IPS DF 6.9 (cell line): ENCODE measurements around the gene C16orf54.
"Not testable (repeated sequence)": the region's sequence is repeated elsewhere in the genome, so short reads cannot be mapped to it uniquely, and the experiment has no call there.

Experiments
- DNase-seq: peaks from one replicate; pipeline ENCODE4 v3.0.0-alpha.2; 2013; ENCODE audit warnings: low read depth, low spot score
- H3K27ac ChIP-seq: one replicate; pipeline ENCODE4 v1.5.1; 2013; ENCODE audit warnings: low read length, control low read depth
- H3K27me3 ChIP-seq: 2 replicates; pipeline ENCODE4 v1.6.1; 2013; ENCODE audit warnings: mild to moderate bottlenecking, low read length; ENCODE audit not compliant: control insufficient read depth, insufficient read depth
- H3K36me3 ChIP-seq: 2 replicates; pipeline ENCODE4 v1.6.1; 2013; ENCODE audit warnings: low read length; ENCODE audit not compliant: control insufficient read depth, insufficient read depth
- H3K4me1 ChIP-seq: 2 replicates; pipeline ENCODE4 v1.6.1; 2013; ENCODE audit warnings: low read length; ENCODE audit not compliant: control insufficient read depth, insufficient read depth
- H3K4me3 ChIP-seq: 2 replicates; pipeline ENCODE4 v1.5.1; 2013; ENCODE audit warnings: mild to moderate bottlenecking, low read length
- H3K9me3 ChIP-seq: 2 replicates; pipeline ENCODE4 v1.6.1; 2013; ENCODE audit warnings: low read length, inconsistent platforms; ENCODE audit not compliant: control insufficient read depth, insufficient read depth
- WGBS: extraction: QIAGEN DNeasy Blood & Tissue Kit; methylation state at CpG from one replicate; pipeline ENCODE4 v1.1.7; 2013; ENCODE audit warnings: mixed read lengths, missing lambda C conversion rate; ENCODE audit not compliant: insufficient read length, insufficient coverage; 5-methylcytosine and 5-hydroxymethylcytosine counted together

C16orf54 gene, protein sequence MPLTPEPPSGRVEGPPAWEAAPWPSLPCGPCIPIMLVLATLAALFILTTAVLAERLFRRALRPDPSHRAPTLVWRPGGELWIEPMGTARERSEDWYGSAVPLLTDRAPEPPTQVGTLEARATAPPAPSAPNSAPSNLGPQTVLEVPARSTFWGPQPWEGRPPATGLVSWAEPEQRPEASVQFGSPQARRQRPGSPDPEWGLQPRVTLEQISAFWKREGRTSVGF

DNA sequence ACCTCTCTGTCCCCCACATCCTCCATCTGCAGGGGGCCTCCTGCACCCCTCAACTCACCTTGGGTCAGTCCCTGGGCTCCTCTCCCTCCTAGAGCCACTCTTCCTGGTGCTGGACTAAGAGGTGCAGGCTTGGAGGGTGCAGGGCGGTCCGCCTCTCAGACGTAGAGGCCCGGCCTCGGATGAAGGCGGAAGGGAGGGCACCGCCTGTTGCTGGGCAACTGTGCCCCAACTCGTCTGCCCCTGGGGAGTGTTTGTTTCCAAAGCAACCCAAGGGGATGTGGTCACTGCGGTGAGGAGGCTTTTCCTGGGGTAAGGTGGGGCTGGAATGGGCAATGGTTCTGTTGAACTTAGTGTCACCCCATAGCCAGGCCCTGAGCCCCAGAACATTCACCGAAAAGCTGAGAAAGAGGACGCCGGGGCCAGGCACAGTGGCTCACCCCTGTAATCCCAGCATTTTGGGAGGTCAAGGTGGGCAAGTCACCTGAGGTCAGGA lies at the start of gene C16orf54:
Gene C16orf54, minus strand, starts transcription at position 138 of the 493 bp plus-strand sequence. CDS start 1,039 bp downstream, outside the sequence.
- H3K36me3 ChIP-seq, result no peaks in the 10 kb centered on the region
- WGBS, result no CpG with 5 or more reads among the region's 12 CpGs
- no peak within 1 kb of the TSS for H3K27ac ChIP-seq
- no peaks in the 10 kb centered on the region for H3K27me3 ChIP-seq
- no peak for DNase-seq
- H3K9me3 ChIP-seq, result no peaks in the 10 kb centered on the region
- H3K4me1 ChIP-seq, result no peaks in the 10 kb centered on the region
- H3K4me3 ChIP-seq, result no peak within 1 kb of the TSS

DNA sequence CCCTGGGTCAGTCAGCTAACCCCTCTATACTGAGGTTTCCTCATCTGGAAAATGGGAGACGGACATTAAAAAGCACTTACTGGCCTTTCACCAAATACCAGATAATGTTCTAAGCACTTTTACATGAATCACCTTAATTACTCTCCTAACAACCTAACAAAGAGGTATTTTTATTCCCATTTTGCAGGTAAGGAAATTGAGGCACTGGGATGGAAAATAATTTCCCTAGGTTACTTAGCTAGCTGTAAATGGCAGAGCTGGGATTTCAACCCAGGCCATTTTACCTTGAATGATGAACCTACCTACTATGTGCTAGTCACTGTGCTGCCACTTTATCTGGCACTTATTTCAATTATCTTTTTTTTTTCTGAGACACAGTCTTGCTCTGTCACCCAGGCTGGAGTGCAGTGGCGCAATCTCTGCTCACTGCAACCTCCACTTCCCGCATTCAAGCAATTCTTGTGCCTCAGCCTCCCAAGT lies 48.5 kb upstream of the C16orf54 start:
- no peak for DNase-seq
- Histone ChIP-seq H3K4me1 (no peaks in the 10 kb centered on the region), H3K27me3 (no peaks in the 10 kb centered on the region), H3K27ac (no peak overlapping the region), H3K4me3 (no peak overlapping the region), H3K36me3 (peaks cover 23% of the 10 kb centered on the region), H3K9me3 (no peaks in the 10 kb centered on the region)
- WGBS, result no CpG with 5 or more reads among the region's 3 CpGs

DNA sequence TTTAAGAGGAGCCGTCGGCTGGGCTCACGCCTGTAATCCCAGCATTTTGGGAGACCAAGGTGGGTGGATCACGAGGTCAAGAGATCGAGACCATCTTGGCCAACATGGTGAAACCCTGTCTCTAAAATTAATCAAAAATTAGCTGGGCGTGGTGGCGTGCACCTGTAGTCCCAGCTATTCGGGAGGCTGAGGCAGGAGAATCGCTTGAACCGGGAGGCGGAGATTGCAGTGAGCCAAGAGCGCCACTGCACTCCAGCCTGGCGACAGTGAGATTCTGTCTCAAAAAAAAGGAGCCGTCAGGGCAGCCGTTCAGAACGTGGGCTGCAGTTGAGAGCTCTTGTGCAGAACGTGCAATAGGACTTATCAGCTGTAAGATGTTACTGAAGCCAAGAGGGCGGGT lies 47.4 kb upstream of the C16orf54 start:
- not testable (repeated sequence) for DNase-seq, H3K27me3 ChIP-seq, H3K4me3 ChIP-seq, H3K9me3 ChIP-seq, H3K27ac ChIP-seq, H3K4me1 ChIP-seq
- no CpG with 5 or more reads among the region's 18 CpGs for WGBS
- peaks cover 13% of the 10 kb centered on the region; the same call in 1 of the 2 replicates for H3K36me3 ChIP-seq

DNA sequence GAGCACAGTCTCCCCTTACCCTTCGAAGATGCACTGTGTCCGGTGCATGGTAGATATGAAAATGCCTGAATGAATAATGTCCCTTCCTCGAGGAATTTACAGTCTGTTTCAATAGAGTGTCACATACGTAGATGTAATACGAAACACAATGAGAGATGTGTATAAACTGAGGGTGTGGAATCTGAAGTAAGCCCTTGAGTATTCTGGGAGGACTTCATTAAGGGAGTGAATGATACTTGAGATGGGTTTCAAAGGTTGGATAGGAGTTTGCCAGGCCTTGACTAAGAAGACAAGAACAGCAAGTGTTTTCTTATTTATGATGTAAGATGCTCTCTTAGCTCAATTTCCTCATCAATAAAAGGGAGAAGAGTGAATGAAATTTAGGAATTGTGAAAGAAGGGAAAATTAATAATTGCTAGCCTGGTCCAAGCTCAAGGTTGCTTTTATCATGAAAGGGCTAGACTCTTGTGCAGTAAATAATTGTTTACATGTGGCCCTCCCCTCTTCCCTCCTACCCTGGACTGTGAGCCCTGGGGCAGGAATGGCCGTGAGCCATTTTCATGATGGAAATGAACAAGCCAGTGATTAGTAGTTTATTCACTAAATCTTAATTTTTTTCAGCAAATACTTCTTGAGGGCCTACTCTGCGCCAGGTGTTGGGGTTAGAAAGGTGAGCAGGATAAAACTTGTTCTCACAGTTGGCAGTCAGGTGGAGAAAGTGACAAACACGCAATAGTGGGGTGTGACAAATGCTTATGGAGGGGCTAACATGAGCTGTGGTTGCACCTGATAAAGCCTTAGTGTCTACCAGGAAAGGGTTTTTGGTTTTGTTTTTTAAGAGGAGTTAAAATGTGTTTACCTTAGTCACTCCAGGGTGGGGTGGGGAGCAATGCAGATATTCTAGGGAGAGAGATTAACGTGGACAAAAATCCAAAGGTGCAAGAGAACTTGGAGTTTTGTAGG lies 46.3 kb upstream of the C16orf54 start:
- Histone ChIP-seq H3K36me3 (peaks cover 6% of the 10 kb centered on the region; the same call in 1 of the 2 replicates), H3K4me1 (no peaks in the 10 kb centered on the region), H3K9me3 (no peaks in the 10 kb centered on the region), H3K4me3 (peak overlapping the region; percentile 86; the same call in 1 of the 2 replicates), H3K27ac (no peak overlapping the region), H3K27me3 (no peaks in the 10 kb centered on the region)
- DNase-seq, result no peak
- no CpG with 5 or more reads among the region's 9 CpGs for WGBS

DNA sequence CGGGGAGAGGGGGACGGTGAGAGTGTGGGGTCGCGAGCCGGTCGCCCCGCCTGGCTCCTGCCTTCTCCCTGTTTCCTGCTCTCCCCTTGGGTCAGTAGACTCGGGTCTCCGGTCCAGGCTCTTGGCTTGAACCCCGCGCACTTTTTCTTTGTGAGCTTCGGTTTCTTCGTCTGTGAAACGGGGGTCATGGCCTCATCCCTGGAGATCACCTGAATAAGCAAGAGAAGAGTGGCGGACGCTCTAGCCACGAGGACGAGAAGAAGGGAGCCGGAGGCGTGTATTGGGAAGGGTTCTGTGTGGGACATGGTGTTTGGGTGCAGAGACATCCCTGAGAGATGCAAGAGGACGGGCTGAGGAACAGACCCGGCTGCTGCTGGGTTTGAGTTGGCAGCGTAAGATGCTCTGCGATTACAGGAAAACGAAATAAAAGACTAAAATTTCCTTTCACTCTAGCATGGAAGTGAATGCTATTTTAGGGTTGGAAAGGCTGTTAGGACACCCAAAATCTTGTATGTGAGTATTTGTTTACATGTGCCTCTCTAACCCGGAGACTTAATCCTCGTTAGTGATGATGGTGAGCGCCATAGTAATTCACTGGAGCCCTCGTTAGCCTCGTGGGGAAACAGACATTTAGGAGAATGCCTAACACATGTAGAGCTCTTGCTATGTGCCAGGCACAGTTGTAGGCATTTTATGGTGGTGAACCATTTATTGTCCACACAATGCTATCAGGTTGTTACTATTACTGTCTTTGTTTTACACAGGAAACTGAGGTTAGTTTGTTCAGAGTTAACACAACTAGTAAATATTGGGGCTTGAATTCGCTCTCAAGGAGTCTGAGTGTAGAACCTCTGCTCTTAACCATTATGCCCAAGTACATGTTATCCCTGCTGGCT lies 45.4 kb upstream of the C16orf54 start:
- no CpG with 5 or more reads among the region's 31 CpGs for WGBS
- H3K36me3 ChIP-seq, result no peaks in the 10 kb centered on the region
- H3K9me3 ChIP-seq, result no peaks in the 10 kb centered on the region
- H3K4me3 ChIP-seq, result peak overlapping the region; percentile 86
- no peaks in the 10 kb centered on the region for H3K4me1 ChIP-seq
- no peaks in the 10 kb centered on the region for H3K27me3 ChIP-seq
- no peak for DNase-seq
- no peak overlapping the region for H3K27ac ChIP-seq

DNA sequence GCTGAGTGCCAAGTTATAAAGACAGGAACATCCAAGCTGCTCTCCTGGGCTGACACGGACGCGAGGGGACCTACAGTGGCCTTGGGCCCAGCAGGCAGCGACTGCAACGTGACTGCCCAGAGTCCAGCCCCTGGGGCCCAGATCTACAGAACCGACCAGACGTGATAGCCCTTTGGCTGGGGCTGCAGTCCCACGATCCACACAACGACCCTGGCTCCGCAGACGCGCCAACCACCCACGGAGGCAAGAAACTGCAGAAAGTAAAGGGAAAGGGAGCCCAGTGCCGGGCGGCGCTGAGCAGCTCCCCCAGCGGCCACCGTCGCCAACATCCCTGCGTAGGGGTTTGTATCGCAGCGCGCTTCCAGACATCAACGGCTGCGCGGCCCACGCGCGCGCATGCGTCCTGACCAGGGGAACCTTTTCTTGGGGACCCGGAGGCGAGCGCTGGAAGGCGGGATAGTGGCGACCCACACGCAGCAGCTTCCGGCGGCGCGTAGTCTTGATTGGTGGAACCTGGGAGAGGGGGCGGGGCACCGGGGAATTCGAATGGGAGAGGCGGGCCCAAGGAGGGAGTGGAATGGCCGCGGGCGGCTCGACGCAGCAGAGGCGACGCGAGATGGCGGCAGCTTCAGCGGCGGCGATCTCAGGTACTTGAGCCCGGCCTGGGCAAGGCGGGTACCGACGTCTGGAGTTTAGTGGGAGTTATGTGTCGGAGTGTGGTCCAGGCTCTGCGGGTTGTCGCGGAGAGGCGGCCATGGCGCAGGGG lies 44.6 kb upstream of the C16orf54 start, which contains the start of gene KIF22:
Gene KIF22, plus strand, starts transcription at position 569 of the 766 bp plus-strand sequence. Its CDS starts 9 bp downstream, at position 578.
- Histone ChIP-seq H3K27ac (no peak within 1 kb of the TSS), H3K9me3 (no peaks in the 10 kb centered on the region), H3K27me3 (no peaks in the 10 kb centered on the region), H3K36me3 (no peaks in the 10 kb centered on the region), H3K4me1 (no peaks in the 10 kb centered on the region), H3K4me3 (peak within 1 kb of the TSS; percentile 86)
- no CpG with 5 or more reads among the region's 67 CpGs for WGBS
- DNase-seq, result peak; percentile 96

DNA sequence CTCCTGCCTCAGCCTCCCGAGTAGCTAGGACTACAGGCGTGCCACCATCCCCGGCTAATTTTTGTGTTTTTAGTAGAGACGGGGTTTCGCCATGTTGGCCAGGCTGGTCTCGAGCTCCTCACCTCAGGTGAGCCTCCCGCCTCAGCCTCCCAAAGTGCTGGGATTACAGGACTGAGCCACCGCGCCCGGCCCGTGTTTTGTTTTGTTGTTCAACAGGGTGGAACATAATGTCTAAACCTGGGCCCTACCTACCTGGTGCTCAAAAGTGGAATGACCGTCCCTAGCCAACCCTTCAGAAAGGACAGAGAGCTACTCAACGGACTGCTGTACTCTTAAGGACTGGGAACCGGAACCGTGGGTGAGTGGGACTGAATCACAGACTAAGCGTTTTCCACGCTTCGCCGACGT lies 44.0 kb upstream of the C16orf54 start:
- Histone ChIP-seq H3K4me3 (peak overlapping the region; percentile 50; the same call in 1 of the 2 replicates), H3K27ac (no peak overlapping the region), H3K36me3 (no peaks in the 10 kb centered on the region), H3K27me3 (no peaks in the 10 kb centered on the region), H3K4me1 (no peaks in the 10 kb centered on the region), H3K9me3 (no peaks in the 10 kb centered on the region)
- DNase-seq, result no peak
- no CpG with 5 or more reads among the region's 20 CpGs for WGBS

DNA sequence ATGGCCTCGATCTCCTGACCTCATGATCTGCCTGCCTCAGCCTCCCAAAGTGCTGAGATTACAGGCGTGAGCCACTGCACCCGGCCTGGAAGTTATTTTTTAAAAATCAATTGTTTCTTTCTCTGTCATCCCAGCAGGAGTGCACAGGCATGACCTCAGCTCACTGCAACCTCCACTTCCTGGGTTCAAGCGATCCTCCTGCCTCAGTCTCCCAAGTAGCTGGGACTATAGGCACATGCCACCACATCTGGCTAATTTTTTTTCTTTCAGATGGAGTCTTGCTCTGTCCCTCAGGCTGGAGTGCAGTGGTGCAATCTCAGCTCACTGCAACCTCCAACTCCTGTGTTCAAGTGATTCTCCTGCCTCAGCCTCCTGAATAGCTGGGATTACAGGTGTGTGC lies 41.4 kb upstream of the C16orf54 start:
- H3K9me3 ChIP-seq, DNase-seq, H3K4me1 ChIP-seq, H3K27ac ChIP-seq, H3K27me3 ChIP-seq, H3K36me3 ChIP-seq, H3K4me3 ChIP-seq: not testable (repeated sequence)
- WGBS, result no CpG with 5 or more reads among the region's 4 CpGs

DNA sequence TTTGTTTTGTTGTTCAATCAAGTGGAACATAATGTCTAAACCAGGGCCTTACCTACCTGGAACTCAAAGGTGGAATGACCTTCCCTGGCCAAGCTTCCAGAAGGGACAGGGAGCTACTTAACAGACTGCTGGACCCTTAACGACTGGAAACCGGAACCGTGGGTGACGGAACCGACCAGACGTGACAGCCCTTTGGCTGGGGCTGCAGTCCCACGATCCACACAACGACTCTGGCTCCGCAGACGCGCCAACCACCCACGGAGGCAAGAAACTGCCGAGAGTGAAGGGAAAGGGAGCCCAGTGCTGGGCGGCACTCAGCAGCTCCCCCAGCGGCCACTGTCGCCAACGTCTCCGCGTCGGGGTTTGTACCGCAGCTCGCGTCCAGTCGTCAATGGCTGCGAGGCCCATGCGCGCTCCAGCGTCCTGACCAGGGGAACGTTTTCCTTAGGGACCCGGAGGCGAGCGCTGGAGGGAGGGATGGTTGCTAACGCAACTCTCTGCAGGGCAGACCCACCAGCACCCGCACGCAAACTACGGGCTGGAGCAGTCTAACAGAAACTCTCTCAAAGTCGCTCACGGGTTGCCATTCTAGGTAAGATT lies 39.2 kb upstream of the C16orf54 start:
- peak; percentile 86 for DNase-seq
- no CpG with 5 or more reads among the region's 38 CpGs for WGBS
- H3K4me1 ChIP-seq, result no peaks in the 10 kb centered on the region
- H3K36me3 ChIP-seq, result no peaks in the 10 kb centered on the region
- no peak overlapping the region for H3K27ac ChIP-seq
- no peaks in the 10 kb centered on the region for H3K9me3 ChIP-seq
- H3K27me3 ChIP-seq, result no peaks in the 10 kb centered on the region
- H3K4me3 ChIP-seq, result no peak overlapping the region; the same call in 1 of the 2 replicates
